Measurements from ENCODE around the gene ENC1. TPM values are rescaled to one million over a fixed set of nuclear protein-coding genes. Genes with fewer than 3 reads are reported as not detected.

Gene ENC1
- total RNA-seq, 1 experiment from 2014 or later = 37.0 TPM

- H3K4me1 ChIP-seq (ENCODE audit: control insufficient read depth, insufficient read depth, low read length) = peaks cover 10% of the 10 kb centered on the region
- no peak for DNase-seq (ENCODE audit: low read depth, low spot score)
- H3K9me3 ChIP-seq (ENCODE audit: control insufficient read depth, insufficient read depth, low read depth, low read length) = no peaks in the 10 kb centered on the region
- ChIA-PET CTCF (no interaction called here), POLR2A (no interaction called here)
- no peak for TF ChIP-seq REST (IDR thresholded peaks at IDR 0.05; ENCODE audit: insufficient read depth in 1 of 2, low read depth in 2 of 2, low read length in 1 of 2)
- no peak for TF ChIP-seq SIN3A (IDR thresholded peaks at IDR 0.05; ENCODE audit: borderline replicate concordance, insufficient read depth, low read depth, low read length)
- no peak for TF ChIP-seq CTCF (IDR thresholded peaks at IDR 0.05)
- no peak for TF ChIP-seq POLR2AphosphoS5 (IDR thresholded peaks at IDR 0.05; ENCODE audit: low read depth, low read length)
- TF ChIP-seq TCF7L2 (IDR thresholded peaks at IDR 0.05; ENCODE audit: low read depth, low read length) = no peak
- BruUV-seq (replicated peaks) = no TSS peak
- in situ Hi-C loops (cut with HindIII; ENCODE audit: low pct_unique_long_range_greater_than_20kb, low sequenced_read_pairs) (no loop called here), intact Hi-C loops (cut with micrococcal nuclease; ENCODE audit: unreplicated experiment) (no loop called here)
- no peak for ATAC-seq
- H3K36me3 ChIP-seq (ENCODE audit: control insufficient read depth, insufficient read depth, low read length) = no peaks in the 10 kb centered on the region
- H3K27me3 ChIP-seq (ENCODE audit: control insufficient read depth, insufficient read depth, low read length) = no peaks in the 10 kb centered on the region
- H3K27ac ChIP-seq (ENCODE audit: low read length) = no peak overlapping the region
- no peak overlapping the region for H3K4me3 ChIP-seq (ENCODE audit: low read depth in 2 of 2, low read length in 2 of 2)
Observed at GRCh38 chr5:74579215-74579614, 61.3 kb downstream of the ENC1 start.

- Histone ChIP-seq H3K9me3 (ENCODE audit: control insufficient read depth, insufficient read depth, low read depth, low read length) (no peaks in the 10 kb centered on the region), H3K4me3 (ENCODE audit: low read depth in 2 of 2, low read length in 2 of 2) (no peak overlapping the region), H3K27ac (ENCODE audit: low read length) (no peak overlapping the region), H3K36me3 (ENCODE audit: control insufficient read depth, insufficient read depth, low read length) (no peaks in the 10 kb centered on the region), H3K27me3 (ENCODE audit: control insufficient read depth, insufficient read depth, low read length) (no peaks in the 10 kb centered on the region), H3K4me1 (ENCODE audit: control insufficient read depth, insufficient read depth, low read length) (peaks cover 10% of the 10 kb centered on the region)
- DNase-seq (ENCODE audit: low read depth, low spot score) (no peak), ATAC-seq (no peak)
- BruUV-seq (replicated peaks) = no TSS peak
- ChIA-PET POLR2A (no interaction called here), CTCF (no interaction called here)
- in situ Hi-C loops (cut with HindIII; ENCODE audit: low pct_unique_long_range_greater_than_20kb, low sequenced_read_pairs) (no loop called here), intact Hi-C loops (cut with micrococcal nuclease; ENCODE audit: unreplicated experiment) (no loop called here)
- TF ChIP-seq TCF7L2 (IDR thresholded peaks at IDR 0.05; ENCODE audit: low read depth, low read length) (no peak), POLR2AphosphoS5 (IDR thresholded peaks at IDR 0.05; ENCODE audit: low read depth, low read length) (no peak), CTCF (IDR thresholded peaks at IDR 0.05) (no peak), REST (IDR thresholded peaks at IDR 0.05; ENCODE audit: insufficient read depth in 1 of 2, low read depth in 2 of 2, low read length in 1 of 2) (no peak), SIN3A (IDR thresholded peaks at IDR 0.05; ENCODE audit: borderline replicate concordance, insufficient read depth, low read depth, low read length) (no peak)
Observed at GRCh38 chr5:74578356-74579044, 62.0 kb downstream of the ENC1 start.
